Cardiac fibroblast (primary cell): ENCODE results near the gene NEURL2.

Experiments
- DNase-seq, 2 donors: peaks; one replicate each; pipeline versions ENCODE4 v3.0.0 to v3.0.0-alpha.2; 2010; ENCODE audit warnings: low read depth in 2 of 2
- H3K4me3 ChIP-seq, 2 donors: replicated peaks in 1 of 2; 1 replicate in 1 of 2; 2 replicates in 1 of 2; pipeline ENCODE4 v1.5.1; 2011; ENCODE audit warnings: low read depth in 2 of 2, low read length in 2 of 2, mild to moderate bottlenecking in 2 of 2, moderate library complexity in 1 of 2
- CTCF ChIP-seq: IDR thresholded peaks from one replicate; pipeline ENCODE4 v1.5.1; 2011; ENCODE audit warnings: low read depth, mild to moderate bottlenecking, low read length, inconsistent platforms

NEURL2 gene

GRCh38 chr20:45888681-45889080 is 2.3 kb downstream of the NEURL2 start:
- no peak for DNase-seq
- TF ChIP-seq CTCF: no peak
- H3K4me3 ChIP-seq: no peak overlapping the region

- H3K4me3 ChIP-seq: no peak within 1 kb of the TSS
- no peak for DNase-seq
- no peak for TF ChIP-seq CTCF
Observed at GRCh38 chr20:45887346-45887715, 3.7 kb downstream of the NEURL2 start, which contains the start of gene SPATA25. TSS of gene SPATA25 (minus strand) at chr20:45887622. CDS start at chr20:45887590, 32 bp downstream.

- DNase-seq: no peak
- no peak for TF ChIP-seq CTCF
- no peak overlapping the region for H3K4me3 ChIP-seq
Observed at GRCh38 chr20:45886590-45887345, 4.2 kb downstream of the NEURL2 start.

- no peak overlapping the region for H3K4me3 ChIP-seq
- TF ChIP-seq CTCF: no peak
Observed at GRCh38 chr20:45883100-45883469, 7.9 kb downstream of the NEURL2 start.

GRCh38 chr20:45882469-45883099 is 8.4 kb downstream of the NEURL2 start:
- DNase-seq: no peak
- no peak overlapping the region for H3K4me3 ChIP-seq
- no peak for TF ChIP-seq CTCF

More at GRCh38 chr20:45883100-45883469, 7.9 kb downstream of the NEURL2 start:
- no peak for DNase-seq

GRCh38 chr20:45880988-45881788 is 9.8 kb downstream of the NEURL2 start, which contains the start of gene ZSWIM1:
TSS of gene ZSWIM1 (plus strand) at chr20:45881227. CDS start at chr20:45882593, 1,366 bp downstream.
- H3K4me3 ChIP-seq: peak within 1 kb of the TSS; percentile 67 to 73
- no peak for TF ChIP-seq CTCF

More at GRCh38 chr20:45880988-45881788, 9.8 kb downstream of the NEURL2 start, which contains the start of gene ZSWIM1:
- DNase-seq: peak; percentile 99
